Fibroblast of skin of back (primary cell): ENCODE data around the gene XIST. TPM values are rescaled to one million over a fixed set of nuclear protein-coding genes. Genes with fewer than 3 reads are reported as not detected.
"Not testable (repeated sequence)": the region's sequence is repeated elsewhere in the genome, so short reads cannot be mapped to it uniquely, and the experiment has no call there.

ENCODE experiments used
- DNase-seq: peaks from one replicate; pipeline ENCODE4 v3.0.0-alpha.2; 2013
- polyA plus RNA-seq, 2 experiments: library from polyadenylated mRNA; unstranded; fragments of 120-200 nt; gene quantifications; one replicate each; pipeline ENCODE4 v1.2.1, GENCODE V29; 2013; ENCODE audit not compliant: insufficient read length in 2 of 2

The XIST gene
- polyA plus RNA-seq (2013, experiment 1 of 2; ENCODE audit: insufficient read length): not detected
- 0.01 TPM for polyA plus RNA-seq (2013, experiment 2 of 2; ENCODE audit: insufficient read length)

- DNase-seq: no peak
Measured at GRCh38 chrX:73852467-73852866, at the start of gene XIST. XIST (minus strand) TSS chrX:73852714.

GRCh38 chrX:73898315-73898714, 45.8 kb upstream of the XIST start:
- DNase-seq: not testable (repeated sequence)

DNA sequence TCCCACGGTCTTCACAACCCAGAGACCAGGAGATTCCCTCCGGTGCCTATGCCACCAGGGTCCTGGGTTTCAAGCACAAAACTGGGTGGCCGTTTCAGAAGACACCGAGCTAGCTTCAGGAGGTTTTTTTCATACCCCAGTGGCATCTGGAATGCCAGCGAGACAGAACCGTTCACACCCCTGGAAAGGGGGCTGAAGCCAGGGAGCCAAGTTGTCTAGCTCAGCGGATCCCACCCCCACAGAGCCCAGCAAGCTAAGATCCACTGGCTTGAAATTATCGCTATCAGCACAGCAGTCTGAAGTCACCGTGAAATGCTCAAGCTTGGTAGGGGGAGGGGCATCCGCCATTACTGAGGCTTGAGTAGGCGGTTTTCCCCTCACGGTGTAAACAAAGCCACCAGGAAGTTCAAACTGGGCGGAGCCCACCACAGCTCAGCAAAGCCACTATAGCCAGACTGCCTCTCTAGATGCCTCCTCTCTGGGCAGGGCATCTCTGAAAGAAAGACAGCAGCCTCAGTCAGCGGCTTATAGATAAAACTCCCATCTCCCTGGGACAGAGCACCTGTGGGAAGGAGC, 40.1 kb upstream of the XIST start:
- DNase-seq: not testable (repeated sequence)

- DNase-seq: not testable (repeated sequence)
Measured at GRCh38 chrX:73882260-73882659, 29.7 kb upstream of the XIST start.

- peak; percentile 1 for DNase-seq
Measured at GRCh38 chrX:73877687-73878086, 25.2 kb upstream of the XIST start.

- no peak for DNase-seq
Measured at GRCh38 chrX:73876911-73877310, 24.4 kb upstream of the XIST start.

DNA sequence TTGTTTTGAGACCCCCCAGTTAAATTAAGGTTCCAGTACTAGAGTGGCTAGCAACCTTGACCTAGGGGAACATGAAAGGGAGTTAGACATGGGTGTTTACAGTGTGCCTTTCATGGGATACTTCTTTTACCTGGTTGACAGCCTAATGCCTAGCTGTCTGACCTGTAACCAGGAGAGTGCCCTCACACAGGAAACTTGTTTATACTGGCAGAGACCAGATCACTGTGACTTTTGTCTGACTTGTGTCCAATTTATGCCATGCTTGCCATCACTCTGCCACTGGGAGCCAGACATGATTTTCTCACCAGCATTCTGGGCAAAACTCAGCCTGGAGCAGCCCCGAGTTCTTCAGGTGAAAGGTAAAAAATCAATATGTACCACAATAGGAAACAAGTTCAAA, 16.4 kb upstream of the XIST start:
- DNase-seq: no peak

DNA sequence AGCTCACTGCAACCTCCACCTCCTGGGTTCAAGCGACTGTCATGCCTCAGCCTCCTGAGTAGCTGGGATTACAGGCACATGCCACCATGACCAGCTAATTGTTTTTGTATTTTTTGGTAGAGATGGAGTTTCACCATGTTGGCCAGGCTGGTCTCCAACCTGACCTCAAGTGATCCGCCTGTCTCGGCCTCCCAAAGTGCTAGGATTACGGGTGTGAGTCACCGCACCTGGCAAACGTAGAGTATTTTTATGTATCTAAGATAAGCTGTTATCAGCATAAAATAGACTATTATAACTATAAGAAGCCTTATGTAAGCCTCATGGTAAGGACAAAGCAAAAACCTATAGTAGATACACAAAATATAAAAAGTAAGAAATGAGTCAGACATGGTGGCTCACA, 14.6 kb upstream of the XIST start:
- DNase-seq: no peak

DNA sequence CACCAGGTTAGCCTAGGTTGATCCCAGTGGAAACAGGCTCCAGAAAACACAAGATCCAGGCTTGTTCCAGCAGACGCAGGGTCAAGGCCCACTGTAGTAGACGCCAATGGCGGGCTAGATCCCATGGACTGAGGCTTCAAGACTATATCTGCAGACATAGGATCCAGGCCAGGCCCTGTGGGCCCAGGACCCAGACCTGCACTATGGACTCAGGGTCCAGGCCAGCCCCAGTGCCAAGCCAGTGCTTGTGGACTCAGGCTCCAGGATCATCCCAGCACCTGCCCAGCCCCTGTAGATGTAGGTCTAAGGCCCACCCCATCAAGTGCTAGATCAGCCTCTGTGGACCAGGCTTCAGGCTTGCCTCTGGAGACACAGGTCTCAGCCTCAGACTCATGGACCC, 11.3 kb upstream of the XIST start:
- DNase-seq: no peak

DNA sequence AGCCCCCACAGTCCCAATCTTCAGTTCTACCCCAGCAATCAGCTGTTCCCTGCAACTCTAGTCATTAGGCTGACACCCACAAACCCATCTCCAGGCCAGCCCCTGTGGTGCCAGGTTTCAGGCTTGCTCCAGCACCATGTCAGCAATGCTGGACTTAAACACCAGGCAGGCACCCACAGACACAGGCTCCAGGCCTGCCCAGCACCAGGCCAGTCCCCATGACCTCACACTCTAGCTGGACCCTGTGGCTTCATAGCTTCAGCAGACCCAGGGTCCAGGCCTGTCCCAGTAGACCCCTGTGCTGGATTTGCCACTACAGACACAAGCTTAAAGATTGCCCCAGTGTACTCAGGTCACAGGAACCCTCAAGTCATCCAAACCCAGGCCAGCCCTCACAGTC, 10.8 kb upstream of the XIST start:
- no peak for DNase-seq

GRCh38 chrX:73859622-73860021, 7.1 kb upstream of the XIST start:
- no peak for DNase-seq

DNA sequence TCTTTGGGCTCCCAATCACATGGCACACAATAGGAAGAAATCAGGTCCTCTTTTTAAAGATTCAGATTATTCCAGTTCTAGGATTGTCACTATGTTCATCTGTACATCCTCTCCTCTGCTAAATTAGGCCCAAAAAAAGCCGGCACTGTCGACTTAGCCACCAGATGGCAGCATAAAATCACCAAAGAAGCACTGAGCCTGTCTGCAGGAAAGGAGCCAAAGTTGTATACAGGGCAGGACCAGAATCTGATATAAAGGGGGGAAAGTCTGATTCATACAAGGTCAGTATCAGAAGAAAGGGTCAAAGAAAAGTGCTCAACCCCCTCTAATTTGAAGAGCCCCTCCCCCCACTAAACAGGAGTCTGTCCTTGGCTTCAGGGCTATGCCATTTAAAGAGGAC, 3.0 kb upstream of the XIST start:
- DNase-seq: peak; percentile 57

DNA sequence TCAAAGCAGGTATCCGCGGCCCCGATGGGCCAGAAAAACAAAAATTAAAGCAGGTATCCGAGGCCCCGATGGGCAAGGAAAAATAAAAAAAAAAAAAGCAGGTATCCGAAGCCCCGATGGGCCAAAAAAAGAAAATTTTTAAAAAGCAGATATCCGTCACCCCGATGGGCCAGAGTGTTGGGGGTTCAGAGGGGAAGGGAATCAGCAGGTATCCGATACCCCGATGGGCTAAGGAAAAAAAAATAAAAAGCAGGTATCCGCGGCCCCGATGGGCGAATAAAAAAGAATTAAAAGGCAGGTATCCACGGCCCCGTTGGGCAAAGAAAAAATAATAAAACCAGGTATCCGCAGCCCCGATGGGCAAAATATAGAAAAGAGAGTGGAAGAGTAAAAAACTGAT, 492 bp downstream of the XIST start:
- no peak for DNase-seq

- no peak for DNase-seq
Measured at GRCh38 chrX:73851014-73852009, 1.2 kb downstream of the XIST start.

DNA sequence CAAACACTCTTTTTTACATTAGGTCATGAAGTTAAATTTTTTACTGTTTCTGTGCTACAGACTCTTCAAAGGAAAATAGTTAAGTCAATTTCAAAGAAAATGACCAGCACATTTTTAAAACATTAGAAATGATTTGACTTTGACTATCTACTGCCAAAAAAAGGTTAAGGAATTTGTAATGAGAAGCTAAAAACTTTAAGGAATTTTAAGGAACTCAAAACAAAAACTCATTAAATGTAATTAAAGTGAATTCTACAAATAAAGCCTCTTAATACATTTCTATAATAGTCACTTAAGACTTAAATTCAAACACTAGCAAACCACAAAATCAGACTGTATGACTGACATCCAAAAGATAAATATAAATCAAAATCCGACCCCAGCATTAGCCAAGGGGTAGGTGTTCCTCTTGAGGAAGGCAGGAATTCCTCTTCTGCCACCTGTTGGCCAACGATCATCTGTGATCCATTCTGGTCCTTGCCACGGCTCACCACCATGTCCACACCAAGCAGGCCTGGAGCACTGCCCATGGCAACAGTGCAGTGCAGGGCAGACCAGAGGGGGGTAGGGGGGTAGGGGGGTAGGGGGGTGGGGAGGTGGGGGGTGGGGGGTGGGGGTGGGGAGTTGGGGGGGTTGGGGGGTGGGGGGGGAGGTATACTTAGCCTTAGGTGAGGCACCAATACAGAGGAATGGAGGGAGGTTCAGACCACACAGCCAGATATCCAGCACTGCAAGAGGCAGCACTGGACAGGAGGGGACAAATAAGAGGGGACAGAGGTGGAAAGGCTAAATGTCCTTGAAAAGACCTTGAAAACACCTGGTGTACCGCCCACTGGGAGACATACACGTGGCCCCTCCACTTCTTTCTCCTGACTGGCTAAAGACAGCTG, 2.1 kb downstream of the XIST start:
- peak; percentile 0 for DNase-seq

DNA sequence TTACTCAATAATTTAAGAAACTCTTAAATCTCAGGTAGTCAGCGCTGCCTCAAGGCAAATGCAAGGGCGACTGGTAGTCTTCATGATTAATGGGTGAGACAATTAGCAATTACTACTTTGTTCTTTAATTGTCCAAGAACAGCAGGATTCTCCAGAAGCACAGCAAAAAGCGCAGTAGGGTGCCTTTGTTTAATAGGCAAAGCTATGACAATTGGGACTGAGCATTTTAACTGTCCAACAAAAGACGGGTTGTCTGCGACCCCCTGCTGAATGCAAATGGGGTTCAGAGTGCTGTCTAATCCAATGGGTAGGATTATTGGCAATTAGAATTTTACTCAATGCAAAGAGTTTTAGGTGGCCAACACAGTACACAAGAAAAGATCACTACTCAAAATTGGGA, 3.4 kb downstream of the XIST start:
- DNase-seq: no peak

GRCh38 chrX:73847991-73848390, 4.5 kb downstream of the XIST start:
- DNase-seq: no peak

DNA sequence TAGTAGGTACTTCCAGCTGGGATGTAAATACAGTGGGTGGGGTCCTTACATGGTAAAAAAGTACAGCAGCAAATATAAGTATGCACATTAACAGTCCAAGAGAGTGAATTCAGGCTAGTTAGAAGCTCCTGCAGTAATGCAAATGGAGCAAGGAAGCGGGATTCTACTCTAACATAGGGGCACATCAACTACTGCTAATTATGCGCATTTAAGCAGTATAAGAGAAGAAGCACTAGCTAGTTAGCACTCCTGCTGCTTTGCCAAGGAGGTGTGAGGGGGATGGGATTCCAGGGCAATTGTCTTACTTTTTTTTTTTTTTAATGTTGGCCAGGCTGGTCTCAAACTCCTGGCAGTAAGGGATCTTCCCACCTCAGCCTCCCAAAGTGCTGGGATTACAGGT, 5.4 kb downstream of the XIST start:
- DNase-seq: no peak

DNA sequence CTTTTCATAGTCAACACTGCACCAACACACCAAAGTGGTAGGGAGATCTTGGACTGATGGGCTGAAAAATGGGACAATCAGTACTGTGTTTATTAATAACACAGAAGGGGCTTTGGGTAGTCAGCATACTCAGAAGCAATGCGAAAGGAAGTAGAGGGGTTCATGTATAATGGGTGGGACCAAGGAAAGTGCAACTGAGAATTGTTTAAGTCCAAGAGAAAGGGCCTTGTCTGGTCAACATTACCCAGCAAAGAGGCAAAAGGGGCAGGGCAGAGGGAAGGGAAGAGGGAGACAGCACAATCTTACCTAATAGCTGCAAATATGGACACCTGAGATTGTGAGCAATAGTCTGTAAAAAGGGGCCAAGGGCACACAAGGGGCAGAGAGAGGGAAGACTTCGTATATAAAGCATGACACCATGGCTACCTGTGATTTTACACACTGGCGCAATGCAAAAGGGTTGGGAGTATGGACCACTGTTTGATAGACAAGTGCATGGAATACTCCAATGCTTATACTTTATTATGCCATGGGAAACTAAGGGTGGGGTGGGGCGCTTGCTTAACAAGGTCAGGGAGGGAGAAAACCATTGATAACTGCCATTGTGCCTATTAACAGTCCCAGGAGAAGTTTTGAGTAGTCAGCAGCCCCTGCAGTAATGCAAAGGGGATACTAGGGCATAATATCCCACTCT, 9.8 kb downstream of the XIST start:
- no peak for DNase-seq

DNA sequence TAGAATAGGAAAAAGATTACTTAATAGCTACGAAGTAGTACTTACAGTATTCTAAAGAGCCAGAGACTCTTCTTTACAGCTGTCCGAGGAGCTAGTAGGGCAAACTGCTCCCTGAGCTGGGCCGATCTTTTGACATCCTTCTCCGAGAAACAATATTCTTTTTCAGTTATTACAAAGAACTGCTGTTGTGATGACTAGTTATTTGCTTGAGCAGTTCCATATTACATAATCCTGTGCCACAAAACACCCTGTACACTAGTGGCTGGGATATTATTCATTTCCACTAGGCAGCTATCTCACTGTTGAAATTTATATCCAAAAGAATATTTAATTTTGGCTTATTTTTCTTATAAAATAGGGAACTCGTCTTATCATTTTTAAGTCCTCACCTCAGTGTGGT, 11.2 kb downstream of the XIST start:
- no peak for DNase-seq

DNA sequence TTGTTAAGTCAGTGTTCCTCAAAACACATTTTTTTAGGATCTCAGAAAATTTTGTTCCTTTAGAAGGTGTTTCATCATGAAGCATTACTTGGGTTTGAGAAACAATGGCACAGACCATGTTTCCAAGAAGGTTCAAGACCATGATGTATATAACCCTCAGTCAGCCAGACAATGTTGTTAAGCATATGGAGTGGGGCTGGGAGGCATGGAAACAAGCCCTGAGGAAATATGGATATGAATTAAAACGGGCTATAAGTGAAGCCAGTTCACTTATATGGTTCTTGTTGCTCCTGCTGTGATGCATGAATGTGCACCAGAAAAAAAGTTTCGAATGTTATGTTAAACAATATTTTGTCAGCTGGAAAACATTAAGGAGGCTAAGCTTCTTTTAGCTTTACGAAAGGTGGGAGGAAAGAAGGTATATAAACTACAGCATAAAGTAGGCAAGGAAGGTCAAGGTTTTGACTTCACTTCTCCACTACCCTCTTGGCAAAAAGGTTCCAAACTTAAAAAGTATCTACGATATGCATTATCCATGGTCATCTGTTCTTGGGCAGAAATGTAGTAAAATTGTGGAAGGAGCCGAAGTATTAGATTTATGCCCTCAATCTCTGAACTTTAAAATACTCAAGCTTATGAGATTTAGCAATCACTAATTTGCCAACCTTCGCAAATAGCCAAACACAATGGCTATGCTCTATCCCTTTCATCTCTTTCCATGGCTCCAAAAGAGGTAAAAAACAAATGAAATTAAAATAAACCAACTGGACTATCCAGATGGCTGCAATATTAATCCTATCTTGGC, 12.2 kb downstream of the XIST start:
- DNase-seq: no peak
